Activated gamma-delta T cell treated with Interleukin-2 at 50 U/mL for 16 hours (primary cell): ENCODE data around the gene NKTR.
"Not testable (repeated sequence)": the region's sequence is repeated elsewhere in the genome, so short reads cannot be mapped to it uniquely, and the experiment has no call there.

Experiments used
- DNase-seq: peaks from one replicate; pipeline ENCODE4 v3.0.0-alpha.2; 2020

Gene NKTR

GRCh38 chr3:42597098-42597497, 3.4 kb upstream of the NKTR start:
- not testable (repeated sequence) for DNase-seq

DNA sequence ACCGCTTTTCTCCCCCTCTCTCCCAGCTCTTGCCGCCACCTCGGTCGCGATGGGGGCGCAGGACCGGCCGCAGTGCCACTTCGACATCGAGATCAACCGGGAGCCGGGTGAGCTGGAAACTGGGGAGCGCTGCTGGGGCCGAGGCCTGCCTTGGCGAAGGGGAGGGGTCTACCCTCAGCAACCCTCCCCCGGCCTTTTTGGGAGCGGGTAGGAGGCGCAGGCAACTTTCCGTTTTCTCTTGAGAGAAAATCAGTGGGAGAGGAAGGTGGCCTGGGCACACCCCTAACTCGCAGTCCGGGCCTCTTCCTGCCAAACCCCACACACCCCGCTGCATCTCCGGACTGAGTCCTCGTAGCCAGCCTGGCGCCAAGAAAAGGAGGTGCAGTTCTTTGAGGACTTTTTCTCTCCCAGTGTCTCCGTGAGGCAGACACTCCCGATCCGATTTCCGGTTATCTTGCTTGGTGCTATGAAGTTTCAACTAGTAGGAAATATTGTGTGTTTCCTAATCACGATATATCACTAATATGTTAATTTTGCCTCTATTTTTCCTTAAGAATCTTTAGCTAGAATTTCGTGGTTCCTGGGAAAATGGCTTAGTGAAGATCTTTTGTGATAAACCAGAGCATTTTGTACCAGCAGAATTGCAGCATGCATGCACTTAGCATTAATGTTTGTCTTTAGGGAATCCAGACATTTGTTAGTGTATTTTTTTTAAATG, 631 bp downstream of the NKTR start:
- peak; percentile 43 for DNase-seq

DNA sequence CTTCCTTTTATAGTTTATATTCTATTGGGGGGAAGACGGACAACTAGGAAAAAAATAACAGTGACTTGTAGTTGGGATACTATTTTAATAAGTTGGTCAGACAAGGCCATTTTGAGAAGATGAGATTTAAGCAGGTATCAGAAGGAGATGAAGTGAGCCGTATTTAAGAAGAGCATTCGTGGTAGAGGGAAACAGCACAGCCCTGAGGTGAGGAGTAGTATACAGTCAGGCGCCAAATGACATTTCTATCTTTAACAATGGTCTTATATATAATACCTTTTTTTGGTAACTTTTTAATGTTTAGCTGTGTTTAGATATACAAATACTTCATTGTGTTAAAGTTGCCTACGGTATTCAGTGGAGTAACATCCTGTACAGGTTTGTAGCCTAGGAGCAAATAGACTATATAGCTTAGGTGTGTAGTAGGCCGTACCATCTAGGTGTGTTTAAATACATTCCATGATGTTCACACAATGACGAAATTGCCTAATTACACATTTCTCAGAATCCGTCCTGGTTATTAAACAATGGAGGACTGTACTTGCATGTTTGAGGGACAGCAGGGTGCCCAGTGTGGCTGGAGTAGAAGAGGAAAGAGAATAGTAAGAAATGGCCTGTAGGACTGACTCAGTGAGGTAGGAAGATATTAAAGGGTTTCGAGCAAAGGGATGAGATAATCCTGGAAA, 1.6 kb downstream of the NKTR start:
- no peak for DNase-seq

- DNase-seq: no peak
Observed at GRCh38 chr3:42602961-42603360, 2.5 kb downstream of the NKTR start.

- no peak for DNase-seq
Observed at GRCh38 chr3:42605546-42606173, 5.2 kb downstream of the NKTR start.

- no peak for DNase-seq
Observed at GRCh38 chr3:42608581-42608980, 8.1 kb downstream of the NKTR start.

DNA sequence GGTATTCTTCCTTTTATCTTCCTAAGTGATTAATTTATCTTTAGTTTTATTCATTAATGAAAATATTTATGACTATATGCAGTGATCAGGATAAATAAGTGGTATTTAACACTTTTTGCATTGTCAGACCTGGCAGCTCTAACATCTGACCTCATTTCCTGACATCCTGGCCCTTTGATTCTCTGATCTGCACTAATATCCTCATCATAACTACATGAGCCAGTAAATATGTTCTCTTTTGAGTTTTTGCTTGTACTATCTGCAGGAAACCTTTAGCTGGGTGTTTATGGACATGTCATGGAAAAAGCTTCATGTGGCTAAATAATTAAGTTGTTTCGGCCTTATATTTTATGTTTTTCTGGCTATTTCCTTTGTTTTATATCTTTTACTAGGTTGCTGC, 10.5 kb downstream of the NKTR start:
- DNase-seq: no peak

DNA sequence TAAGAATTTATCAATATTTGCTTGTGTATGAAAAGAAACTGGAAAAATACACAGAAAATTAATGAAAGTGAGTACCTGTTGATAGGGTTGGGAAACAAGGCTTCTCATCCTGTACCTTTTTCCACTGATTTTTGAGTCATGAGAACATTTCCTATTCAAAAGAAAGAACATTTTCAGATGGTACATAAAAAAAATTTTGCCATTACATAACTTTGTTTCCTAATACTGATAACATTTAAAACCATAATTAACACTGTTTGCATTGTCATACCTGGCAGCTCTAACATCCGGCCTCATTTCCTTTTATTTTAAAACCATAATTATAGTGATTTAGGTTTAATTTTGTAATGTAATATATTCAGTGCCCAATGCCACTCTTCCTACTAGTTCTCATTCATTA, 11.7 kb downstream of the NKTR start:
- no peak for DNase-seq

DNA sequence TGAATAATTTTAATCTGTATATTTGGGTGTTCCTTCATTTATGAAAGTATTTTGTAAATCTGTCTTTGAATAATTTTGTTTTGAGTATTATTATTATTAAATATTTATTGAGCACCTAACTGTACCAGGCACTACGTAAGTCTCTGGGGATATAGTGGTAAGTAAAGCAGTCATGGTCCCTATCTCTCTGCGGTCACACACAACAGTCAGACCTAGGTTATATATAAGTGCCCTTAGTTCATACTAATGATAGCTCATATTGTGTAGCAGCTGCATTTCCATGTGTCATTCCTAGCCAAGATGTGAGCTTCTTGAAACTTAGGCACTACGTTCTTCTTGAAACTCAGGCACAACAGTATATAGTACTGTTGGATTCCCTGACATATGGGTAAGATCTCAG, 12.4 kb downstream of the NKTR start:
- DNase-seq: no peak

DNA sequence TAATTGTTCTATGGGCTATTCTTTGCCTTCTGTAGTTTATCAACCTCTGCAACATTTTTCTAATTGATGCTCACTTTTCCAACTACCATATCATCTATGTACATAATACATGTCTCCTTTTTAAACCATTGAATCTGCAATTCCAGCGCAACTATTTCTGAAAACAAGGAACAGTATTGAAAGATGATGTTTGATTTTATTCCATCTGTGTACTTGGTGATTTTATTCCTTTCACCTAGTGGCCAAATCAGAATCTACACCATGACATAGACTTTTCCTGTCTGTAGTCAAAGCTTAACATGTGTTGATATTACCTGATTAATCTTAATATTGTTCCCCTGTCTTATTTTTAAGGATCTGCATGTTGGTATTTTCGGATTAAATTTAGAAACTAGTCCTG, 13.0 kb downstream of the NKTR start:
- no peak for DNase-seq

- DNase-seq: no peak
Observed at GRCh38 chr3:42631620-42632019, 31.1 kb downstream of the NKTR start.

DNA sequence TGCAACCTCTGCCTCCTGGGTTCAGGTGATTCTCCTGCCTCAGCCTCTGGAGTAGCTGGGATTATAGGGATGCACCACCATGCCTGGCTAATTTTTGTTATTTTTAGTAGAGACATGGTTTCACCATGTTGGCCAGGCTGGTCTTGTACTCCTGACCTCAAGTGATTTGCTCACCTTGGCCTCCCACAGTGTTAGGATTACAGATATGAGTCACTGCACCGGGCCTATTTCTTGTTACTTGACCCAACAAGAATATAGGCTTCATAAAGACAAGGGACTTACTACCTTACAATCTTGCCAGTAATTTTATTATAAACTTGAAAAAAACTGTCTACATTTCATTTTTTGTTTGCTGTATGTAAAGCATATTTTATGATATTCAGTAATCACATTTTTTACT, 31.7 kb downstream of the NKTR start:
- DNase-seq: no peak

- no peak for DNase-seq
Observed at GRCh38 chr3:42633544-42633943, 33.1 kb downstream of the NKTR start.

DNA sequence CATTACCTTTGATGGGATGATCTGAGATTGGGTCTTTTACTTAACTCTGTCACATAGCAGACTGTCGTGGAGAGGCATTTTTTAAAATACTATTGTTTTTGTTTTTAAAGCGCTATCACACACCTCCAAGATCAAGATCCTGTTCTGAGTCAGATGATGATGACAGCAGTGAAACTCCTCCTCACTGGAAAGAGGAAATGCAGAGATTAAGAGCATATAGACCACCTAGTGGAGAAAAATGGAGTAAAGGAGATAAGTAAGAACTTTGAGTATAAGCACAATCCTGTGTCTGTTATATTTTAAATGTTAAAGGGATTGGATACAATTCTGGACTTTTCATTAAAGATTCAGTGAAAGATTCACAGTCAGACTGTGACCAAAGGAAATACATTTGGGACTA, 34.6 kb downstream of the NKTR start:
- DNase-seq: no peak

- DNase-seq: no peak
Observed at GRCh38 chr3:42637001-42637400, 36.5 kb downstream of the NKTR start.

GRCh38 chr3:42638339-42638842, 37.9 kb downstream of the NKTR start:
- DNase-seq: no peak

GRCh38 chr3:42639192-42639591, 38.7 kb downstream of the NKTR start:
- no peak for DNase-seq

DNA sequence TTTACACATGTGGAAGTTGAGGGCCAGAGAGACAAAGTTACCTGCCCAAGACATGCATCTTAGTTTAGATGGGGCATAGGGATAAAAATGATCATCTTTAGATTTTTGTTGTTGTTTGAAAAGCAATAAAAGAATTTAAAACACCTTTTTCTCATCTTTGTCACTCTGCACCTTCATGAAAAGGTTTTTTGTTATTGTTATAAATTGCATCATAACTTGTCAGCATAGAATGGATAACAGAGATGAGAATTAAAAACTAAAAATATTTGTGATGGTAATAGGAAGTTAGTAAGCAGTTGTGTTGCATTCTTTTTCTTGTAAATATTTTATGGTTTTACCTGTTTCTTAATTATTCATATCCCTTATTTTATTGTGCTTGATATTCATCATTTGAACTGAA, 39.6 kb downstream of the NKTR start:
- no peak for DNase-seq

DNA sequence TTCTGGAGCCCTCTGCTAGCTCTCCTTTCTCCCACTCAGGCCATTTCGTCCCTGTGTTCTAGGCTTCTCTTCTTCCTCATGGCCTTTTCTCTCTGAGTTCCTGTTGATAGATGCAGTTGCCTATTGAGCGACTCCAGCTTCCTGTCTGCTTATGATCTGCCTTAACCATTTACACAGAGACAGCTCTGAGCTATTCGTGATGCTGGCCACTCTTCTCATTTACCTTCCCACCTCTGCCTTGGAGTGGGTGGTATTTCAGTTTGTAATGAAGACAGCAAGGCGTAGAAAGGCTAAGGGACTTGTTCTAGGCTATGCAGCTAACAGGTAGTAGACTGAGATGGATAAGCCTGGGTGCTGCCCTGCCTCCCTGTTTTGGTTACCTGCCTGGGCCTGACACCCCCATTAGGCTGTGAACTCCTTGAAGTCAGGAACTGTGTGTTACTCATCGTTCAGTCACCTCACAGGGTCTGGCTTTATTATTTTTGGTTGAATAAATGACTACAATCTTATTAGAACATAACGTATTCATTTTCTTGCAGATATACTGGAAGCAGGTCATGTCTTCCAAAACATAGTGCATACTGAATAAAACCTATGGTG, 40.4 kb downstream of the NKTR start:
- no peak for DNase-seq

- DNase-seq: no peak
Observed at GRCh38 chr3:42647821-42648459, 47.5 kb downstream of the NKTR start.

DNA sequence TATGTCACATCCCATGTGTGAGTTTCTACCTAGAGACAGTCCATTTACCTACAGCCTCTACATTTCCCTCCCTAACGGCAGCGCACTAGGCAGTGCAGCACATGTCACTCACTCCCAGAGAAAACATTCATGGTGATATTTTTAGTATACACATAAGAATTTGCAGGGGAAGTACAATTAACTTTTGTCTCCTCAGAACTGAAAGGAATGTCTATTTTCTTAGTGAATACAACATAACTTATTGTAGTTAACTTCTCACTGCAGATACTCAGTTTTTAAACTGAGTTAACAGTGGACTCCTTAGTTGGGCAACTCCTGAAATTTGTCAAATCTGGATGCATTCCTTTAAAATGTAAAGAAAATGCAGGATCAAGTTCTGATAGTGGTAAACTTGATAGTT, 48.5 kb downstream of the NKTR start:
- no peak for DNase-seq

GRCh38 chr3:42649783-42650182, 49.3 kb downstream of the NKTR start:
- no peak for DNase-seq
